ENCODE measurements around the gene TMEM119.

Gene TMEM119

GRCh38 chr12:108609537-108610335 lies 11.9 kb upstream of the TMEM119 start:
- no peaks in the 10 kb centered on the region for H3K79me1 ChIP-seq (ENCODE audit: low read depth, low read length)
- no peak overlapping the region for H3K27ac ChIP-seq (replicated peaks; ENCODE audit: low read length)
- H2BK5ac ChIP-seq (ENCODE audit: low read length), result no peak overlapping the region

GRCh38 chr12:108608616-108609015 lies 10.7 kb upstream of the TMEM119 start:
- Histone ChIP-seq H3K18ac (ENCODE audit: low read length) (no peak overlapping the region), H3K4me2 (ENCODE audit: insufficient read depth, low read length, poor library complexity, severe bottlenecking) (no peak overlapping the region), H4K8ac (ENCODE audit: low read depth, low read length) (no peak overlapping the region), H2AFZ (ENCODE audit: low read length) (no peak overlapping the region), H3K4me1 (ENCODE audit: control insufficient read depth in 2 of 2, insufficient read depth in 1 of 2, low read depth in 1 of 2, low read length in 2 of 2) (peaks cover 0 to 10% of the 10 kb centered on the region in 2 donors), H3K4ac (ENCODE audit: low read length) (no peak overlapping the region), H2BK120ac (ENCODE audit: low read depth, low read length) (no peak overlapping the region), H3K9ac (ENCODE audit: low read depth, low read length, poor library complexity) (no peak overlapping the region), H2AK5ac (ENCODE audit: low read depth, low read length) (peak overlapping the region; percentile 66), H3K27ac (replicated peaks; ENCODE audit: low read length) (no peak overlapping the region), H3K79me1 (ENCODE audit: low read depth, low read length) (no peaks in the 10 kb centered on the region), H3K23ac (ENCODE audit: low read depth, low read length, poor library complexity) (no peak overlapping the region), H3K14ac (ENCODE audit: low read length) (no peak overlapping the region), H4K91ac (ENCODE audit: low read depth, low read length, poor library complexity) (no peak overlapping the region), H3K9me3 (replicated peaks in 1 of 2; ENCODE audit: control insufficient read depth in 2 of 2, insufficient read depth in 1 of 2, low read depth in 1 of 2, low read length in 2 of 2) (peaks cover 0 to 3% of the 10 kb centered on the region in 2 donors), H3K4me3 (ENCODE audit: low read length in 2 of 2) (no peak overlapping the region), H3K27me3 (ENCODE audit: control insufficient read depth in 3 of 3, insufficient read depth in 3 of 3, low read depth in 1 of 3, low read length in 3 of 3) (peaks cover 0 to 21% (median 0%) of the 10 kb centered on the region in 3 experiments), H2BK15ac (ENCODE audit: low read length) (peak overlapping the region; percentile 68), H3K36me3 (replicated peaks in 1 of 2; ENCODE audit: control insufficient read depth in 2 of 2, insufficient read depth in 2 of 2, low read length in 2 of 2) (no peaks in the 10 kb centered on the region), H2BK12ac (ENCODE audit: low read length) (no peak overlapping the region), H2BK5ac (ENCODE audit: low read length) (no peak overlapping the region)
- no CpG with 5 or more reads among the region's 5 CpGs for WGBS, 2 donors (ENCODE audit: extremely low coverage in 2 of 2, insufficient read length in 2 of 2, insufficient replicate concordance in 1 of 2)
- no peak for DNase-seq (ENCODE audit: low spot score)

More at GRCh38 chr12:108609537-108610335, 11.9 kb upstream of the TMEM119 start:
- no peak overlapping the region for H3K4ac ChIP-seq (ENCODE audit: low read length)
- no peak overlapping the region for H3K9ac ChIP-seq (ENCODE audit: low read depth, low read length, poor library complexity)
- no peaks in the 10 kb centered on the region for H3K36me3 ChIP-seq (replicated peaks in 1 of 2; ENCODE audit: control insufficient read depth in 2 of 2, insufficient read depth in 2 of 2, low read length in 2 of 2)
- no peak overlapping the region for H4K8ac ChIP-seq (ENCODE audit: low read depth, low read length)
- no peak overlapping the region for H3K23ac ChIP-seq (ENCODE audit: low read depth, low read length, poor library complexity)
- no peak overlapping the region for H2BK12ac ChIP-seq (ENCODE audit: low read length)
- H3K27me3 ChIP-seq (ENCODE audit: control insufficient read depth in 3 of 3, insufficient read depth in 3 of 3, low read depth in 1 of 3, low read length in 3 of 3), result peaks cover 0 to 19% (median 0%) of the 10 kb centered on the region in 3 experiments
- no peak overlapping the region for H2BK15ac ChIP-seq (ENCODE audit: low read length)
- H3K4me3 ChIP-seq (ENCODE audit: low read length in 2 of 2), result no peak overlapping the region
- H3K9me3 ChIP-seq (replicated peaks in 1 of 2; ENCODE audit: control insufficient read depth in 2 of 2, insufficient read depth in 1 of 2, low read depth in 1 of 2, low read length in 2 of 2), result peaks cover 0 to 1% of the 10 kb centered on the region in 2 donors
- H2AK5ac ChIP-seq (ENCODE audit: low read depth, low read length), result peak overlapping the region; percentile 24
- no peak overlapping the region for H3K18ac ChIP-seq (ENCODE audit: low read length)
- peaks cover 0 to 5% of the 10 kb centered on the region in 2 donors for H3K4me1 ChIP-seq (ENCODE audit: control insufficient read depth in 2 of 2, insufficient read depth in 1 of 2, low read depth in 1 of 2, low read length in 2 of 2)
- no CpG with 5 or more reads among the region's 21 CpGs for WGBS, 2 donors (ENCODE audit: extremely low coverage in 2 of 2, insufficient read length in 2 of 2, insufficient replicate concordance in 1 of 2)
- DNase-seq (ENCODE audit: low spot score), result no peak
- H3K14ac ChIP-seq (ENCODE audit: low read length), result no peak overlapping the region
- H4K91ac ChIP-seq (ENCODE audit: low read depth, low read length, poor library complexity), result no peak overlapping the region
- H2BK120ac ChIP-seq (ENCODE audit: low read depth, low read length), result no peak overlapping the region
- no peak overlapping the region for H2AFZ ChIP-seq (ENCODE audit: low read length)
- H3K4me2 ChIP-seq (ENCODE audit: insufficient read depth, low read length, poor library complexity, severe bottlenecking), result no peak overlapping the region

- peak overlapping the region; percentile 46 for H3K18ac ChIP-seq (ENCODE audit: low read length)
- H3K79me1 ChIP-seq (ENCODE audit: low read depth, low read length), result no peaks in the 10 kb centered on the region
- no peak overlapping the region for H2BK12ac ChIP-seq (ENCODE audit: low read length)
- H2BK120ac ChIP-seq (ENCODE audit: low read depth, low read length), result no peak overlapping the region
- H2BK15ac ChIP-seq (ENCODE audit: low read length), result peak overlapping the region; percentile 31
- no peak overlapping the region for H3K14ac ChIP-seq (ENCODE audit: low read length)
- no peak overlapping the region for H3K4me2 ChIP-seq (ENCODE audit: insufficient read depth, low read length, poor library complexity, severe bottlenecking)
- no peaks in the 10 kb centered on the region for H3K36me3 ChIP-seq (replicated peaks in 1 of 2; ENCODE audit: control insufficient read depth in 2 of 2, insufficient read depth in 2 of 2, low read length in 2 of 2)
- peaks cover 0 to 8% of the 10 kb centered on the region in 2 donors for H3K4me1 ChIP-seq (ENCODE audit: control insufficient read depth in 2 of 2, insufficient read depth in 1 of 2, low read depth in 1 of 2, low read length in 2 of 2)
- DNase-seq (ENCODE audit: low spot score), result no peak
- H3K4ac ChIP-seq (ENCODE audit: low read length), result no peak overlapping the region
- no CpG with 5 or more reads among the region's 10 CpGs for WGBS, 2 donors (ENCODE audit: extremely low coverage in 2 of 2, insufficient read length in 2 of 2, insufficient replicate concordance in 1 of 2)
- no peak overlapping the region for H3K4me3 ChIP-seq (ENCODE audit: low read length in 2 of 2)
- no peak overlapping the region for H3K9ac ChIP-seq (ENCODE audit: low read depth, low read length, poor library complexity)
- H3K27ac ChIP-seq (replicated peaks; ENCODE audit: low read length), result no peak overlapping the region
- peaks cover 0 to 22% (median 0%) of the 10 kb centered on the region in 3 experiments for H3K27me3 ChIP-seq (ENCODE audit: control insufficient read depth in 3 of 3, insufficient read depth in 3 of 3, low read depth in 1 of 3, low read length in 3 of 3)
- H2AK5ac ChIP-seq (ENCODE audit: low read depth, low read length), result peak overlapping the region; percentile 22
- no peak overlapping the region for H4K8ac ChIP-seq (ENCODE audit: low read depth, low read length)
- H3K23ac ChIP-seq (ENCODE audit: low read depth, low read length, poor library complexity), result no peak overlapping the region
- no peak overlapping the region for H2AFZ ChIP-seq (ENCODE audit: low read length)
- peaks cover 0 to 4% of the 10 kb centered on the region in 2 donors for H3K9me3 ChIP-seq (replicated peaks in 1 of 2; ENCODE audit: control insufficient read depth in 2 of 2, insufficient read depth in 1 of 2, low read depth in 1 of 2, low read length in 2 of 2)
- H2BK5ac ChIP-seq (ENCODE audit: low read length), result no peak overlapping the region
- no peak overlapping the region for H4K91ac ChIP-seq (ENCODE audit: low read depth, low read length, poor library complexity)
These were observed 10.2 kb upstream of the TMEM119 start for GRCh38 chr12:108607981-108608600.

- Histone ChIP-seq H2BK120ac (ENCODE audit: low read depth, low read length) (no peak overlapping the region), H2AK5ac (ENCODE audit: low read depth, low read length) (peak overlapping the region; percentile 10), H2BK15ac (ENCODE audit: low read length) (peak overlapping the region; percentile 8), H3K27ac (replicated peaks; ENCODE audit: low read length) (no peak overlapping the region), H3K36me3 (replicated peaks in 1 of 2; ENCODE audit: control insufficient read depth in 2 of 2, insufficient read depth in 2 of 2, low read length in 2 of 2) (no peaks in the 10 kb centered on the region), H3K4me3 (ENCODE audit: low read length in 2 of 2) (peak overlapping the region in 1 of 2 donors; percentile 38), H2BK5ac (ENCODE audit: low read length) (no peak overlapping the region), H3K4ac (ENCODE audit: low read length) (no peak overlapping the region), H2AFZ (ENCODE audit: low read length) (no peak overlapping the region), H4K8ac (ENCODE audit: low read depth, low read length) (no peak overlapping the region), H3K23ac (ENCODE audit: low read depth, low read length, poor library complexity) (peak overlapping the region; percentile 8), H3K14ac (ENCODE audit: low read length) (no peak overlapping the region), H3K9ac (ENCODE audit: low read depth, low read length, poor library complexity) (peak overlapping the region; percentile 9), H3K4me2 (ENCODE audit: insufficient read depth, low read length, poor library complexity, severe bottlenecking) (no peak overlapping the region), H4K91ac (ENCODE audit: low read depth, low read length, poor library complexity) (no peak overlapping the region), H3K18ac (ENCODE audit: low read length) (peak overlapping the region; percentile 73), H3K27me3 (ENCODE audit: control insufficient read depth in 3 of 3, insufficient read depth in 3 of 3, low read depth in 1 of 3, low read length in 3 of 3) (peaks cover 0 to 21% (median 0%) of the 10 kb centered on the region in 3 experiments), H2BK12ac (ENCODE audit: low read length) (no peak overlapping the region), H3K4me1 (ENCODE audit: control insufficient read depth in 2 of 2, insufficient read depth in 1 of 2, low read depth in 1 of 2, low read length in 2 of 2) (peaks cover 2 to 5% of the 10 kb centered on the region in 2 donors), H3K79me1 (ENCODE audit: low read depth, low read length) (no peaks in the 10 kb centered on the region), H3K9me3 (replicated peaks in 1 of 2; ENCODE audit: control insufficient read depth in 2 of 2, insufficient read depth in 1 of 2, low read depth in 1 of 2, low read length in 2 of 2) (peaks cover 0 to 4% of the 10 kb centered on the region in 2 donors)
- no CpG with 5 or more reads among the region's 9 CpGs for WGBS, 2 donors (ENCODE audit: extremely low coverage in 2 of 2, insufficient read length in 2 of 2, insufficient replicate concordance in 1 of 2)
- no peak for DNase-seq (ENCODE audit: low spot score)
These were observed 8.6 kb upstream of the TMEM119 start for GRCh38 chr12:108606492-108606891.
